ENCODE results near the gene ADM2.

The ADM2 gene

GRCh38 chr22:50506611-50507420 lies 25.5 kb downstream of the ADM2 start:
- Histone ChIP-seq H3K9ac (ENCODE audit: insufficient read length) (peak overlapping the region; percentile 94), H3K27ac (peak overlapping the region; percentile 54; the same call in 1 of the 2 replicates), H3K36me3 (ENCODE audit: insufficient read depth, low read length) (peaks cover 10% of the 10 kb centered on the region; the same call in 1 of the 2 replicates), H3K9me3 (ENCODE audit: low read depth, low read length) (no peaks in the 10 kb centered on the region), H3K4me3 (peak overlapping the region; percentile 98)
- TF ChIP-seq FOXP2 (optimal IDR thresholded peaks at IDR 0.05; ENCODE audit: control extremely low read depth, extremely low read length, insufficient read depth) (no peak), POLR2AphosphoS5 (IDR thresholded peaks at IDR 0.05; ENCODE audit: borderline replicate concordance, low read depth, low read length) (no peak), EZH2 (IDR thresholded peaks at IDR 0.05) (no peak)
- DNase-seq (ENCODE audit: low read depth, low spot score), result no peak

- DNase-seq (ENCODE audit: low read depth, low spot score), result no peak
- Histone ChIP-seq H3K9ac (ENCODE audit: insufficient read length) (peak within 1 kb of the TSS; percentile 94), H3K27ac (peak within 1 kb of the TSS; percentile 90), H3K9me3 (ENCODE audit: low read depth, low read length) (no peaks in the 10 kb centered on the region), H3K36me3 (ENCODE audit: insufficient read depth, low read length) (peaks cover 16% of the 10 kb centered on the region; the same call in 1 of the 2 replicates), H3K4me3 (peak within 1 kb of the TSS; percentile 98)
- TF ChIP-seq EZH2 (IDR thresholded peaks at IDR 0.05), result no peak
- no peak for TF ChIP-seq FOXP2 (optimal IDR thresholded peaks at IDR 0.05; ENCODE audit: control extremely low read depth, extremely low read length, insufficient read depth)
- peak; percentile 59; the same call in 1 of the 2 replicates for TF ChIP-seq POLR2AphosphoS5 (IDR thresholded peaks at IDR 0.05; ENCODE audit: borderline replicate concordance, low read depth, low read length)
These were observed 26.2 kb downstream of the ADM2 start, which contains the start of gene LMF2 for GRCh38 chr22:50507421-50507990. TSS of gene LMF2 (minus strand) at chr22:50507702. CDS start at chr22:50507675, 27 bp downstream.

GRCh38 chr22:50507991-50508884 lies 26.9 kb downstream of the ADM2 start, which contains the start of gene NCAPH2:
TSS of gene NCAPH2 (plus strand) at chr22:50508224. CDS start at chr22:50508338, 114 bp downstream.
- peaks cover 21% of the 10 kb centered on the region; the same call in 1 of the 2 replicates for H3K36me3 ChIP-seq (ENCODE audit: insufficient read depth, low read length)
- H3K27ac ChIP-seq, result peak within 1 kb of the TSS; percentile 90
- H3K9ac ChIP-seq (ENCODE audit: insufficient read length), result peak within 1 kb of the TSS; percentile 94
- TF ChIP-seq POLR2AphosphoS5 (IDR thresholded peaks at IDR 0.05; ENCODE audit: borderline replicate concordance, low read depth, low read length) (peak; percentile 89), FOXP2 (optimal IDR thresholded peaks at IDR 0.05; ENCODE audit: control extremely low read depth, extremely low read length, insufficient read depth) (no peak), EZH2 (IDR thresholded peaks at IDR 0.05) (no peak)
- H3K4me3 ChIP-seq, result peak within 1 kb of the TSS; percentile 98
- DNase-seq (ENCODE audit: low read depth, low spot score), result peak; percentile 93
- H3K9me3 ChIP-seq (ENCODE audit: low read depth, low read length), result no peaks in the 10 kb centered on the region

- Histone ChIP-seq H3K27ac (peak overlapping the region; percentile 90; the same call in 1 of the 2 replicates), H3K9me3 (ENCODE audit: low read depth, low read length) (no peaks in the 10 kb centered on the region), H3K4me3 (peak overlapping the region; percentile 94), H3K9ac (ENCODE audit: insufficient read length) (peak overlapping the region; percentile 93), H3K36me3 (ENCODE audit: insufficient read depth, low read length) (peaks cover 21% of the 10 kb centered on the region; the same call in 1 of the 2 replicates)
- no peak for DNase-seq (ENCODE audit: low read depth, low spot score)
- TF ChIP-seq EZH2 (IDR thresholded peaks at IDR 0.05) (no peak), POLR2AphosphoS5 (IDR thresholded peaks at IDR 0.05; ENCODE audit: borderline replicate concordance, low read depth, low read length) (no peak), FOXP2 (optimal IDR thresholded peaks at IDR 0.05; ENCODE audit: control extremely low read depth, extremely low read length, insufficient read depth) (no peak)
These were observed 27.6 kb downstream of the ADM2 start for GRCh38 chr22:50508897-50509296.

GRCh38 chr22:50513175-50513574 lies 31.8 kb downstream of the ADM2 start:
- no peaks in the 10 kb centered on the region for H3K9me3 ChIP-seq (ENCODE audit: low read depth, low read length)
- H3K36me3 ChIP-seq (ENCODE audit: insufficient read depth, low read length), result peaks cover 31% of the 10 kb centered on the region; the same call in 1 of the 2 replicates
- no peak overlapping the region for H3K4me3 ChIP-seq
- no peak overlapping the region for H3K27ac ChIP-seq
- TF ChIP-seq EZH2 (IDR thresholded peaks at IDR 0.05) (no peak), POLR2AphosphoS5 (IDR thresholded peaks at IDR 0.05; ENCODE audit: borderline replicate concordance, low read depth, low read length) (no peak), FOXP2 (optimal IDR thresholded peaks at IDR 0.05; ENCODE audit: control extremely low read depth, extremely low read length, insufficient read depth) (no peak)
- no peak for DNase-seq (ENCODE audit: low read depth, low spot score)
- H3K9ac ChIP-seq (ENCODE audit: insufficient read length), result no peak overlapping the region

- Histone ChIP-seq H3K36me3 (ENCODE audit: insufficient read depth, low read length) (peaks cover 50% of the 10 kb centered on the region), H3K27ac (no peak overlapping the region), H3K9me3 (ENCODE audit: low read depth, low read length) (no peaks in the 10 kb centered on the region), H3K9ac (ENCODE audit: insufficient read length) (no peak overlapping the region), H3K4me3 (no peak overlapping the region)
- TF ChIP-seq EZH2 (IDR thresholded peaks at IDR 0.05), result no peak
- TF ChIP-seq POLR2AphosphoS5 (IDR thresholded peaks at IDR 0.05; ENCODE audit: borderline replicate concordance, low read depth, low read length), result no peak
- no peak for TF ChIP-seq FOXP2 (optimal IDR thresholded peaks at IDR 0.05; ENCODE audit: control extremely low read depth, extremely low read length, insufficient read depth)
- DNase-seq (ENCODE audit: low read depth, low spot score), result no peak
These were observed 34.7 kb downstream of the ADM2 start for GRCh38 chr22:50516068-50516467.

- no peaks in the 10 kb centered on the region for H3K9me3 ChIP-seq (ENCODE audit: low read depth, low read length)
- H3K9ac ChIP-seq (ENCODE audit: insufficient read length), result no peak overlapping the region
- H3K36me3 ChIP-seq (ENCODE audit: insufficient read depth, low read length), result peaks cover 52% of the 10 kb centered on the region
- no peak overlapping the region for H3K4me3 ChIP-seq
- no peak for DNase-seq (ENCODE audit: low read depth, low spot score)
- H3K27ac ChIP-seq, result no peak overlapping the region
- no peak for TF ChIP-seq FOXP2 (optimal IDR thresholded peaks at IDR 0.05; ENCODE audit: control extremely low read depth, extremely low read length, insufficient read depth)
- TF ChIP-seq POLR2AphosphoS5 (IDR thresholded peaks at IDR 0.05; ENCODE audit: borderline replicate concordance, low read depth, low read length), result no peak
- TF ChIP-seq EZH2 (IDR thresholded peaks at IDR 0.05), result no peak
These were observed 35.5 kb downstream of the ADM2 start for GRCh38 chr22:50516891-50517290.

Data from SK-N-MC (cell line).